ENCODE results near the gene ANLN.

Gene ANLN

DNA sequence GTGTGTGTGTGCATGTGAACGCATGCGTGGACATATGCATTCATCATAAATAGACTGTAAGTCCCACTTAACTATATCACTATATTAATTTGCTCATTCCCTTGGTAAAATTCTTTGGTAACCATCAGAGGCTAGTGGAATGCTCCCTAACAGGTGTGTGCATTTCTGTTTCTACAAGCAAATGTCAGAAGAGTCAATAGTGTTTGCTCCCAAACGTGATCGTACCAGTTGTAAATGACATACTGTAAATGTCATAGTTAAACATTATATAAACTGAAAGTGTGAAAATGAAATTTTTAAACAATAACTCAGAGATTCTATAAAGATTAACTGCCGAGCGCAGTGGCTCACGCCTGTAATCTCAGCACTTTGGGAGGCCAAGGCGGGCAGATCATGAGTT is 94.6 kb downstream of the ANLN start:
- no peak for TF ChIP-seq TAF1 (IDR thresholded peaks at IDR 0.05; ENCODE audit: borderline replicate concordance, insufficient read depth, low read length)
- TF ChIP-seq SIN3A (IDR thresholded peaks at IDR 0.05; ENCODE audit: borderline replicate concordance, insufficient read depth, low read length), result no peak
- no peak for TF ChIP-seq FOXP2 (optimal IDR thresholded peaks at IDR 0.05; ENCODE audit: borderline replicate concordance, extremely low read depth, extremely low read length, insufficient read depth)
- TF ChIP-seq REST (IDR thresholded peaks at IDR 0.05; ENCODE audit: insufficient read depth in 1 of 2, low read depth in 2 of 2, low read length in 2 of 2), result no peak
- no peak for TF ChIP-seq POLR2AphosphoS5 (IDR thresholded peaks at IDR 0.05; ENCODE audit: low read depth, low read length)

DNA sequence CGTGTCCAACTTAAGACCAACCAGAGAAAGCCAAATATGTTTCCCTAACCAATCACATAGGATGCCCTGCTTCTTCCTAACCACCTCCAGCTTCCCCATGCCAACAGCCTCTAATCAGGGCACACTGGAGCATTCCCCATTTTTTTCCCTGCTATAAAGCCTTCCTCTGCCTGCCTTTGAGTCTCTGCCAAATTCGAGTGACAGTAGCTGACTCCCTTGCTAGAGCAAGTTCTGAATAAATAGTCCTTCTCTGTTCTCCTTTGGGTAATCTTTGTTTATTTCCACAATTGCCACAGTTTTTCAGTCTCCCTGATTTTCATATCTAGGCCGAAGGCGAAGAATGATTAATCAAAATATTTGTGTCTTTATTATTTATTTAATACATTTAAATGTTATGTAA is 96.7 kb downstream of the ANLN start:
- TF ChIP-seq POLR2AphosphoS5 (IDR thresholded peaks at IDR 0.05; ENCODE audit: low read depth, low read length), result no peak

DNA sequence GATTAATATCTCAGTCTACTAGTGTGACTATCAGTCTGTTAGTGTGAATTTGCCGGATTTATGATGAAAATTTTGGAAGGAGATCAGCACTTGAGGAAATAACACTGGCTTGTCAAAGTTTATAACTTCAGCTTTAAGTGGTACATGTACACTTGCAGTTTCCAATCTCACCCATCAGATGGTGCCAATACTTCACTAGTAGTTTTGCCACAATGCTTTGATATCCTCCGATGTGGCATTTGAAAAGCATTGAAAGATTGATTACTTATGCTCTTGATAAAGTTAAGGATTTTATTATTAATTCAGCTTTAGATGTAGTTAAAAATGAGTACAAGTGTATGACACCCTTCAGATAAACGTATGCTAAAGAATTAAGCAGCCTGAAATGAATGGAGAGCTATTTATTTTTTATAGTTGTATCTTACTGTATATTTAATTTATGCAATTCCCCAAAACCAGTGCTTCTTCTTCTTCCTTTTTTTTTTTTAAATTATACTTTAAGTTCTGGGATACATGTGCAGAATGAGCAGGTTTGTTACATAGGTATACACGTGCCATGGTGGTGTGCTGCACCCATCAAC is 98.2 kb downstream of the ANLN start:
- no peak for TF ChIP-seq POLR2AphosphoS5 (IDR thresholded peaks at IDR 0.05; ENCODE audit: low read depth, low read length)
- TF ChIP-seq FOXP2 (optimal IDR thresholded peaks at IDR 0.05; ENCODE audit: borderline replicate concordance, extremely low read depth, extremely low read length, insufficient read depth), result no peak
- no peak for TF ChIP-seq TAF1 (IDR thresholded peaks at IDR 0.05; ENCODE audit: borderline replicate concordance, insufficient read depth, low read length)
- TF ChIP-seq SIN3A (IDR thresholded peaks at IDR 0.05; ENCODE audit: borderline replicate concordance, insufficient read depth, low read length), result no peak
- TF ChIP-seq REST (IDR thresholded peaks at IDR 0.05; ENCODE audit: insufficient read depth in 1 of 2, low read depth in 2 of 2, low read length in 2 of 2), result no peak

GRCh38 chr7:36490419-36490830 is 100.8 kb downstream of the ANLN start:
- TF ChIP-seq FOXP2 (optimal IDR thresholded peaks at IDR 0.05; ENCODE audit: borderline replicate concordance, extremely low read depth, extremely low read length, insufficient read depth) (no peak), TAF1 (IDR thresholded peaks at IDR 0.05; ENCODE audit: borderline replicate concordance, insufficient read depth, low read length) (no peak), REST (IDR thresholded peaks at IDR 0.05; ENCODE audit: insufficient read depth in 1 of 2, low read depth in 2 of 2, low read length in 2 of 2) (no peak), POLR2AphosphoS5 (IDR thresholded peaks at IDR 0.05; ENCODE audit: low read depth, low read length) (no peak), SIN3A (IDR thresholded peaks at IDR 0.05; ENCODE audit: borderline replicate concordance, insufficient read depth, low read length) (no peak)

- TF ChIP-seq TAF1 (IDR thresholded peaks at IDR 0.05; ENCODE audit: borderline replicate concordance, insufficient read depth, low read length), result no peak
- no peak for TF ChIP-seq REST (IDR thresholded peaks at IDR 0.05; ENCODE audit: insufficient read depth in 1 of 2, low read depth in 2 of 2, low read length in 2 of 2)
- no peak for TF ChIP-seq SIN3A (IDR thresholded peaks at IDR 0.05; ENCODE audit: borderline replicate concordance, insufficient read depth, low read length)
Measured at GRCh38 chr7:36491317-36491716, 101.7 kb downstream of the ANLN start.
